IPS-NIHi11 (cell line): ENCODE results near the gene UGT1A7.
"Not testable (repeated sequence)": the region's sequence is repeated elsewhere in the genome, so short reads cannot be mapped to it uniquely, and the experiment has no call there.

Source experiments
- DNase-seq: peaks from one replicate; pipeline ENCODE4 v3.0.0; 2012; ENCODE audit warnings: mixed read lengths, low spot score

Gene UGT1A7

DNA sequence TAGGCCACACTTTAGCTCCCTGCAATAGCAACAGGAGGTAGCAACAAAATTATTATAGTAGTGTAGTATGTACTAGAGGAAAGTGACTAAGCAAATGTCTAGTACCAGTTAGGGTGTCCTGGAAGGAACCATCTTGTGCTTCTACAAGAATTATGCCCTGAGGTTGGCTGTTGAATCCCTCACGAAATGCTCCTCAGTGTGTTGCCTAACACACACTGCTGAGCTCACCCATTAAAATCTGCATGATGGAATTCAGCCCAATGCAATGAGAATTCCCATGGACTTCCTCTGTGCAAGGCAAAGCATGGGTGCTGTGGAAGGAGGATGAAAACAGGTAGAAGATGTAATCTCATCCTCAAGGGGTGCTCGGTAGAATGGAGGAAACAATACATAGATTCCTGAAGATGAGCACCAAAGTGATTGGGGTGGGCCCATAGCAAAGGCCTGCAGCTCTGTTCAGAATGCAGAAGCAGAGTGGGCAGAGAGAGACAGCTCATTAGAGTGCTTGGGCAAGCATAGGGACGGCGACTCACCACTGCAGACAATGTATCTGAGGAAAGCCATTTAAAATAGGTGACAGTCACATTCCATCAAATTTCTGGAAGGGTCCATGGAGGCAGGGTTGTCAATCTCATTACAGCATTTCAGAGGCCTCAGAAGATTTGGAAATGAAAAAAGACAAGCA lies 1.2 kb upstream of the UGT1A7 start:
- no peak for DNase-seq

DNA sequence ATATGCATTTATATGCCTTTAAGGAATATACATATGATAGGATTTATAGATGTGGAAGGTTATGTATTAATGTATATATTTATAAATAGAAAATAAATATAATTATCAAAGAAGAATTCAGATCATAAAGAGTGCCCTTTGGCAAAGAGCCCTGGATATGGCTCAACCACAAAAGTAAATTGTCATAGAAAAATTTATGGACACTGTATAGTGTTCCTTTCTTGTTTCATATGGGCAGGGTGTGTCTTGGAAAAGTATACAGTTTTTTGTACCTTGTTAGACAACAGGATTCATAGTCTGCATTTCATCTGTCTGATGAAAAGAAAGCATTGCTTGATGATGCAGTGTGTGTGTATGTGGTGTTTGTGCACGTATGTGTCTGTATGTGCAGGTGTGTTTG lies 2.9 kb downstream of the UGT1A7 start:
- DNase-seq = no peak

GRCh38 chr2:233686928-233687327 lies 5.2 kb downstream of the UGT1A7 start:
- DNase-seq = no peak

GRCh38 chr2:233688341-233688740 lies 6.6 kb downstream of the UGT1A7 start:
- DNase-seq = no peak

GRCh38 chr2:233689031-233689430 lies 7.3 kb downstream of the UGT1A7 start:
- no peak for DNase-seq

DNA sequence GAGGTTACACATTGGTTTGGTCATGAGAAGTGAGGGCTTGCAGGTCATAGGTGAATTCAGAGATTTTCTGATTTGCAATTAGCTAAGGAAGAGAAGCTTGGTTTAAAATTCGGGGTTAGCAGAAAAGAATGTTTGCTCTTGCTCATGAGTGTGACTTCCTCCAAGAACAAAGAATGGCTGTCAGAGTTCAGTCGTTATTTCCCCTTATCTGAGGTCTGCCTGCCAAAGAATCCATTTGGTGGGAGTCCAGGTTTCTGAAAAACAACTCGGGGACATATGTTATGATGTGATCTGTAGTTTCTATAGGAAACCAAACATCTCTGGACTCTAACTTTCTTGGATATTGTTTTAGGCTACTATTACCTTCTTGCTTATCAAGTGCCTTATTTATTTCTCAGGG lies 7.8 kb downstream of the UGT1A7 start:
- no peak for DNase-seq

GRCh38 chr2:233690444-233690843 lies 8.7 kb downstream of the UGT1A7 start:
- DNase-seq = no peak

DNA sequence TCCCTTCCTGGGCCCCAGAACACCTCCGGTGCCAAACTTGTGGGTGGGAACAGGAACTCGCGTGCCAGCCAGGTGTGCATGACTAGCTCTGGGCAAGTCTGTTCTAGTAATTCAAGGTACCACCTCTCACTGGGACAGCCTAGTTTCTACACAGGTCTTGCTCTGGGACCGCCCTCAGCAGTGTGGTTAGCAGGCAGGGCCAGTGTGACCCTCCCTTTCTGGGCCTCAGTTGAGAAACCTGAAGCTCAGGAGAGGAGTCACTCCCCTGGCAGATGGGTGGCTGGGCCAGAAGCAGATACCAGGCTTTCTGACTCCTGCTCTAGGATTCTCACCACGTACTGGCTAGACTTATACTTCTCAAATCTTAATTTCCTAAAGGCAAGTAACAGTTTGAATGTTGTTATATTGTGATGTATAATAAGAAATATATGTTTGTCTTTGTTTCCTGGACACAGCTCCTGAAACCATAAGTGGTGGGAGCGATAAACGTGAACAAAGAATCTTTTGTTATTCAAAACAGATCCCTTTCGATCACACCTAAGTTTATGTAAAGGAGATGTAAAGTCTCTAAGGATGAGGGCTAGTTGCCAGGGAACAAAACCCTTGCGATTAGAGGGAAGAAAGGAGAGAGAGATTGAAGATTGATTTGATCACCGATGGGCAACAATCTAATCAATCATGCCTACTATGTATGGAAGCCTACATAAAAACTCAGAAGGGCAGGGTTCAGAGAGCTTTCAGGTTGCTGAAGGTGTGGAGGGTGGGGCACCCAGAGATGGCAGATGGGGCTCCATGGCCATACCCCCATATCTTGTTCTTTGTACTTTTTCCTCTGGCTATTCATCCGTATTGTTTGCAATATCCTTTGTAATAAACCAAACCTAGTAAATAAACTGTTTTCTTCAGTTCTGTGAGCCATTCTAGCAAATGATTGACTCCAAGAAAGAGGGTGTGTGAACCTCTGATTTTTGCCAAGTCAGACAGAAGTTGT lies 10.0 kb downstream of the UGT1A7 start:
- no peak for DNase-seq

DNA sequence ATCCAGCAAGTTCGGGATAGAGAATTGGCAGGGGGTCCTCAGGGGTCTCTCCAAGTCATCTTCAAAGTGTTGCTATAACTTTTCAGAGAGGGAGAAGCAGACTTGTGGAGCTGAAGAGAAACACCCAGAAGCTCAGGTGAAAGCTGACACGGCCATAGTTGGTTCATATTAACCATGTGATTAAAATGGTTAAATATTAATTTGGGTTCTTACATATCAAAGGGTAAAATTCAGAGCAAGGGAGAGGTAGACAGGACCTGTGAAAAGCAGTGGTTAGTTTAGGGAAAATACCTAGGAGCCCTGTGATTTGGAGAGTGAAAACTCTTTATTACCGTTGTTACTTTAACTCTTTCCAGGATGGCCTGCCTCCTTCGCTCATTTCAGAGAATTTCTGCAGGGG lies 10.9 kb downstream of the UGT1A7 start, which contains the start of gene UGT1A6:
UGT1A6 (plus strand) TSS at position 243 of the 400 bp plus-strand sequence; CDS start at position 358, 115 bp downstream.
- DNase-seq = no peak

DNA sequence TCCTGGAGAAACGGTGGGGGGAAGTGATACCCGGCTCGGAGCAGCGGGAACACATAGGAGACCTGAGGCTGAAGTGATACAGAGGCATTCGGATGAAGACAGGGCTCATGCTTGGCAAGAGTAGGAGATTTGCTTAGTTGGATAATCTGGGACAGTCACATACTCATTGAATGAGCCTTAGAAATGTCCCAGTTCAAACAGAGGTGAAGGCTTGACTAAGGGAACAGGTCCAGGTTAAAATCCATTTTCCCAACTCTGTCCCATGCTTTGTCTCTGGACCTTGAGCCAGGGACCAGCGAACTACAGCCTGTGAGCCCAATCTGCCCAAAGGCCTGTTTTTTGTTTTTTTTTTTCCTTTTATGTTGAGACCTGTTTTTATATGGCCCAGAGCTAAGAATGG lies 12.3 kb downstream of the UGT1A7 start:
- no peak for DNase-seq

- no peak for DNase-seq
These were observed 17.0 kb downstream of the UGT1A7 start for GRCh38 chr2:233698740-233699139.

- no peak for DNase-seq
These were observed 17.8 kb downstream of the UGT1A7 start for GRCh38 chr2:233699424-233700027.

DNA sequence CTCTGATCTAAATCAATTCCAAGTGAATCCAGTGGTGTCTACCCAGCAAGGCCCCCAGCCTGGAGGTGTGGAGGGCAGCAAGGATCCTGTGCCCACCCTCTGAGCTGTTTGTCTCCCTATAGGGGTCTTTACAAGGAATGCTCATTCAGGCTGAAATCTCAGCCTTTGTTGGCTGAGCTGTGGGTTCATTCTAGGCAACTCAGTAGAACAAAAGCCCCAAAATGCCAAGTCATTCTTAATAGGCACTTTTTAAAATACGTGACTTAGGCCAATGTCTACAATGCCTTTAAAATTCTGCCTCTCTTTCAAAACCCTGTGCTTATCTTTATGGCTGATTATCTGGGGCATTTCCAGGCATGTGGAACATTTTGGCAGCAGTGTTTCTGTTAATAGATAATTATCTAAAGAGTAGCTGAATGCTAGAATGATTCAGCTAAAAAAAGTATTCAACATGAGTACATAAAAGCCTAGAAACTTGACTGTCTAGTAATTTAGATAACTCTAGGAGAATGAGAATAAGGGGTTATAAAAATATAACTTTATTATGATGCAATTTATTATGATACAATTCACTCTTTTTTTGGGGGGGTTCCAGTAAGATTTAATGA lies 18.4 kb downstream of the UGT1A7 start:
- DNase-seq = no peak

- not testable (repeated sequence) for DNase-seq
These were observed 19.1 kb downstream of the UGT1A7 start for GRCh38 chr2:233700842-233701241.

DNA sequence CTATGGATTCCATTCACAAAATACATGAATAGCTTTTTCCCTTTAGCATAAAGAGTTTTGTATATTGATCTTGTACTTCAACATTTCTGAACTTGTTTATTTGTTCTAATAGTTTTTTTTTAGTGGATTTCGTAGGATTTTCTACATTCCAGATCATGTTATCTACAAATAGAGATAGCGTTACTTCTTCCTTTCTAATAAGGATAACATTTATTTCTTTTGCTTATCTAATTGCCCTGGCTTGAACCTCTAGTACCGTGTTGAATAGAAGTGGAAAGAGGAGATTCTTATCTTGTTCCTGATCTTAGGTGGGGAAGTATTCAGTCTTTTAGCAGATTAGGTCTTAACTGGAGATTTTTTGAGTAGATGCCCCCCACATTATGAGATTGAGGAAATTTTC lies 20.5 kb downstream of the UGT1A7 start:
- DNase-seq = no peak

DNA sequence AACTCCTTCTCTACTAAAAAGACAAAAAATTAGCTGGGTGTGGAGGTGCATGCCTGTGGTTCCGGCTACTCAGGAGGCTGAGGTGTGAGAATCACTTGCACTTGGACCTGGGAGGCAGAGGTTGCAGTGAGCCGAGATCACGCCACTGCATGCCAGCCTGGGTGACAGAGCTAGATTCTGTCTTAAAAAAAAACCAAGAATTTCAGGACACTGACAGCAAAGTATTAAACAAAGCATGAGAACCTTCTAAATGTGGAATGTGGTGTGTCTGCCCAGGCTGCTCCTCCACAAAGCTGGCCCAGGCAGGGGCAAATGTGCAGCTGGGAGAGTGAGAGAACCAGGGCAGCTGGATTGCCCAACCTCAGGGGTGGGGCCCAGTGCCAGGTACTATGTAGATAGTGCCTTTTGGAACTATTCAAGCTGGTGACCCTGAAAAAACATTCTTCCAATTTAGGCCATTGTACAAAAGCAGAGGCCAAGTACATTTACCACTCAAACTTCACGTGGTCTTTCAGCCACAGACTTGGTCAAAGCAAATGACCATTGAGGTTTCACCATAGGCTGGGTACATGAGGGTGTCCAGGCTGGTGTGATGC lies 24.3 kb downstream of the UGT1A7 start:
- no peak for DNase-seq

DNA sequence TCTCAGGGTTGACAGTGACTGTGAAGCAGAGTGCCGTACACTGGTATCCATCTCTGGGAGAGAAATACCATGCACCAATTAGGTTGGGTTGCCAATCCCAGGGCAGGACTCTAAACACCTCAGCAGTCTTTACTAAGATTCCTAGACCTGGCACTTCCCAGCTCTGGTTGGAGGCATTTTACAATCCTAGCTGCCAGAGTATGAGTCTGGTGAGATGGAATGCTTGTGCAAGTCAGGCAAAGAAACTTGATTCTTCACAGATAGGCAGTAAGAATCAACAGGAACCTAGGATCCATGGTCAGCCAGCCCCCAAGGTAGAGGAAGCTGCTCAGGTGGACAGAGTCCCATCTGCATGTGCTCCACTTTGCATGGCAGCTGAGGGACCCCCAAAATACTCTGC lies 25.0 kb downstream of the UGT1A7 start:
- DNase-seq = no peak

DNA sequence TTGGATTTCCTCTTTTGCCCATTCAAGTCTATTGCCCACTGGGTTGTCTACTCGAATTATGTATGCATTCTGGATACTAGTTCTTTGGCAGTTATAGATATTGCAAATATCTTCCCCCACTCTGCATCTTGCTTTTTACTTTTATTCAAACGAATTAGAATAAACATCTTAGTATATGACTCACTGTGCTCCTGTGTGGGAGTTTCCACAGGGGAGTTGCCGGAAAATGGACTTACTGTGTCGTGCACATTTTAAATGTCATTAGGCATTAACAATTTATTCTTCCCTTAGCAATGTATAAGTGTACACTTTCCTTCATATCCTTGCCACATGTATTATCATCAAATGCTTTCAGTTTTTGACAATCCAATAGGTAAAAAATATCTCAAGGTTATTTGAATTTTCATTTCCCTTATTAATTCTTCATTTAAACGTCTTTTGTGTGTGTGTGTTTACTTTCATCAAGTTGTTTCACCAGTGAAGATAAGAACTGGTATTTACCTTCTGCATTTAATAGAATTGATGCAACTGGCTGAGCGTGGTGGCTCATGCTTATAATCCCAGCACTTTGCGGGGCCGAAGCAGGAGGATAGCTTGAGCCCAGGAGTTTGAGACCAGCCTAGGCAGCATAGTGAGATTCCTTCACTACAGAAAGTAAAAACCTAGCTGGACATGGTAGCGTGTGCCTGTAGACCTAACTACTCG lies 26.4 kb downstream of the UGT1A7 start:
- no peak for DNase-seq

GRCh38 chr2:233708942-233709341 lies 27.2 kb downstream of the UGT1A7 start:
- DNase-seq = no peak

DNA sequence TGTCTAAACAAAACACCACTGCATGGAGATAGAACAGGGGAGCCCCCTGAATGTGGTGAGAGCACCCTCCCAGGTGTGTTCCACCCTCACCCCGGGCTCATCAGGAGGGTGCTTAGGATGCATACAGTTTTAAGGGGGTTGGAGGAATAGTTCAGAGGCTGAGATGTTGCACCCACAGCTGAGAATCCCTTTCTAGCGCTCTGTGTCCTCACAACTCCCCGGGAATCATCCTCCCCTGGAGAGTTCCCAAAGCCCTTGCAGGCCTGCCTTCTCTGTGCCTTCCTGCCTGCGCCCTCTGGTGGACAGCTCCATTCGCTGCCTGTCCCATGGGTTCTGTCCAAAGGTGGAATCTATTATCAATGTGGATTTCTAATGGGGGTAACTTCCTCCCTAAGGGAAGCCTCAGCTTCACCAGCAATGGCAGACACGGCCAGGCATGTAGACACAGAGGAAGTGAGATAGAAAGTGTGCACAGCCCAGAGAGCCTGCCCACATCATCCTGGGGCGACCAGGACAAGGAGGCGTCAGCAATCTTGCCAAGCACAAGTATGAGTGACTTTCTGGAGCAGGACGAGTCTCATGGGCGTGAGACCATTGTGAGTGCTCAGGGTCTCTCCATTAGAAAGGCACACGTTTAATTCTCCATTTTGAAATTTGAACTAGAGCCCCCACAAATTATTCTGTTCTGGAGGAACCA lies 29.8 kb downstream of the UGT1A7 start:
- DNase-seq = peak; percentile 80
